ENCODE measurements around the gene PDGFRA.

PDGFRA gene

DNA sequence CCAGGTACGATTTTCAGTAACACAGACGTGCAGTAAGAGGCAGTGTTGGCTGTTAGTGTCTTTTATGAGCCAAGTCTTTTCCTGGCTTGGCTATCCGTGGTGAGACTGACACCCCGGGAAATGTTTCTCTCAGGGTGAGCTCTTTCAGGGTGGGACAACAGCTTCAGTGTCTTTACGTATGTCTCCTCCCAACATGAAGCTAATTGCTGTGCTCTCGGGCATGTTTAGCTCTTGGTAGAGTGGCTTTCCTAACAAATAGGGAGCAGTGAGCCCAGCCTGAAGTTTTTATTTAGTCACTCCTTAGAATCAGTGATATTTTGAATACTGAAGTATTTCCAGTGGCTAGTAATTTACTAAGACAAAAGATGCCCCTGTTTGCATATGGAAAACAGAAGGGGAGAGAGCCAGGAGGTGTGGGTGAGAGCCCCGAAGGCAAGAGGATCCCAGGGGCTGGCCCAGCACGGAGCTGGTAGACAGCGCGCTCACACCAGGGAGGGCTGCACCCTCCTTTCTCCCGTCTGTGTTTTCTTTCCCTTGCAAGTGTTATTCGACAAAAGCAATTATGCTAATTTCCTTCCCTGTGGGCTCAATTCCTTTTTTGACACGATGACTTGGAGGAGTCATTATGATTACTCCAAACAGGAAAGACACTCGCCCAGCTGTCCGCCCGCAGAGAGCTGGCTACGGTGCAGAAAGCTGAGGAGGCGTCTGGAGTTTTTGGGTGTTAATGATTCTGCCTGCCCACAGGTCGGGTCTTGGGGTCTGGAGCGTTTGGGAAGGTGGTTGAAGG lies 47.7 kb downstream of the PDGFRA start:
- DNase-seq (ENCODE audit: extremely low spot score), result no peak
- ChIA-PET CTCF (no interaction called here), POLR2A (no interaction called here)
- no peak for TF ChIP-seq FOXK2 (IDR thresholded peaks at IDR 0.05)
- TF ChIP-seq L3MBTL2 (conservative IDR thresholded peaks at IDR 0.05), result no peak
- TF ChIP-seq SP1 (IDR thresholded peaks at IDR 0.05), result no peak

DNA sequence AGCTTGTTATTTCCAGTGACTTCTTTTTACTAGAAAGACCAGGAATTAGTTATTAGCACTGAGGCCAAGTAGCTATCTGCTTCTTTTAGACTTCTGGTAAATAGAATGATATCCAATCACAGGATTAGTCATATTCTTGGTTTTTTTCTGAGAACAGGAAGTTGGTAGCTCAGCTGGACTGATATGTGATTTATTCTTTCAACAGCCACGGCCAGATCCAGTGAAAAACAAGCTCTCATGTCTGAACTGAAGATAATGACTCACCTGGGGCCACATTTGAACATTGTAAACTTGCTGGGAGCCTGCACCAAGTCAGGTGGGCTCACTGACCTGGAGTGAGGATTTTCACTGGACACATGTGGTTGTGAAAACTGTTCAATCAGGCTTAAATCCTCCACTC lies 48.6 kb downstream of the PDGFRA start:
- ChIA-PET POLR2A (no interaction called here), CTCF (no interaction called here)
- no peak for DNase-seq (ENCODE audit: extremely low spot score)
- TF ChIP-seq ELF4 (IDR thresholded peaks at IDR 0.05), result no peak
- TF ChIP-seq FOXM1 (IDR thresholded peaks at IDR 0.05; ENCODE audit: borderline replicate concordance), result no peak
- no peak for TF ChIP-seq NFRKB (IDR thresholded peaks at IDR 0.05)
- no peak for TF ChIP-seq FOXK2 (IDR thresholded peaks at IDR 0.05)
- TF ChIP-seq L3MBTL2 (conservative IDR thresholded peaks at IDR 0.05), result no peak
- TF ChIP-seq HDGF (IDR thresholded peaks at IDR 0.05; ENCODE audit: borderline replicate concordance), result no peak
- no peak for TF ChIP-seq BHLHE40 (IDR thresholded peaks at IDR 0.05; ENCODE audit: borderline replicate concordance)
- TF ChIP-seq ZNF384 (IDR thresholded peaks at IDR 0.05), result no peak
- TF ChIP-seq, protein P1, sequence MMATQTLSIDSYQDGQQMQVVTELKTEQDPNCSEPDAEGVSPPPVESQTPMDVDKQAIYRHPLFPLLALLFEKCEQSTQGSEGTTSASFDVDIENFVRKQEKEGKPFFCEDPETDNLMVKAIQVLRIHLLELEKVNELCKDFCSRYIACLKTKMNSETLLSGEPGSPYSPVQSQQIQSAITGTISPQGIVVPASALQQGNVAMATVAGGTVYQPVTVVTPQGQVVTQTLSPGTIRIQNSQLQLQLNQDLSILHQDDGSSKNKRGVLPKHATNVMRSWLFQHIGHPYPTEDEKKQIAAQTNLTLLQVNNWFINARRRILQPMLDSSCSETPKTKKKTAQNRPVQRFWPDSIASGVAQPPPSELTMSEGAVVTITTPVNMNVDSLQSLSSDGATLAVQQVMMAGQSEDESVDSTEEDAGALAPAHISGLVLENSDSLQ (IDR thresholded peaks at IDR 0.05), result no peak
- no peak for TF ChIP-seq CTBP1 (IDR thresholded peaks at IDR 0.05; ENCODE audit: borderline replicate concordance)
- TF ChIP-seq ARNT (IDR thresholded peaks at IDR 0.05), result no peak

DNA sequence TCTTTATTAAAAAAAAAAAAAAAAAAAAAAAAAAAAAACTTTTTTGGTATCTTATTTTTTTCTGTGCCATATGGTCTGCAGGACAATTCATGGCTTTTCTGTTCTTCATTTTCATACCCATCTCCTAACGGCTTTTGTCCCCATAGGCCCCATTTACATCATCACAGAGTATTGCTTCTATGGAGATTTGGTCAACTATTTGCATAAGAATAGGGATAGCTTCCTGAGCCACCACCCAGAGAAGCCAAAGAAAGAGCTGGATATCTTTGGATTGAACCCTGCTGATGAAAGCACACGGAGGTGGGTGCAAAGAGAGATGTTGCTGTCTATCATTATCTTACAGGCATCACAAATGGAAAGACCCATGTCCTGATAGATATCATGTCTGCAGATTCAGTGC lies 49.1 kb downstream of the PDGFRA start:
- ChIA-PET POLR2A (no interaction called here), CTCF (no interaction called here)
- no peak for TF ChIP-seq FOXM1 (IDR thresholded peaks at IDR 0.05; ENCODE audit: borderline replicate concordance)
- TF ChIP-seq ELF4 (IDR thresholded peaks at IDR 0.05), result no peak
- TF ChIP-seq TARDBP (IDR thresholded peaks at IDR 0.05), result no peak
- no peak for TF ChIP-seq FOXK2 (IDR thresholded peaks at IDR 0.05)
- TF ChIP-seq L3MBTL2 (conservative IDR thresholded peaks at IDR 0.05), result no peak
- no peak for TF ChIP-seq BHLHE40 (IDR thresholded peaks at IDR 0.05; ENCODE audit: borderline replicate concordance)
- TF ChIP-seq SP1 (IDR thresholded peaks at IDR 0.05), result no peak
- no peak for TF ChIP-seq ZNF384 (IDR thresholded peaks at IDR 0.05)
- no peak for TF ChIP-seq CTBP1 (IDR thresholded peaks at IDR 0.05; ENCODE audit: borderline replicate concordance)
- TF ChIP-seq LEF1 (IDR thresholded peaks at IDR 0.05; ENCODE audit: borderline replicate concordance), result no peak
- DNase-seq (ENCODE audit: extremely low spot score), result no peak

DNA sequence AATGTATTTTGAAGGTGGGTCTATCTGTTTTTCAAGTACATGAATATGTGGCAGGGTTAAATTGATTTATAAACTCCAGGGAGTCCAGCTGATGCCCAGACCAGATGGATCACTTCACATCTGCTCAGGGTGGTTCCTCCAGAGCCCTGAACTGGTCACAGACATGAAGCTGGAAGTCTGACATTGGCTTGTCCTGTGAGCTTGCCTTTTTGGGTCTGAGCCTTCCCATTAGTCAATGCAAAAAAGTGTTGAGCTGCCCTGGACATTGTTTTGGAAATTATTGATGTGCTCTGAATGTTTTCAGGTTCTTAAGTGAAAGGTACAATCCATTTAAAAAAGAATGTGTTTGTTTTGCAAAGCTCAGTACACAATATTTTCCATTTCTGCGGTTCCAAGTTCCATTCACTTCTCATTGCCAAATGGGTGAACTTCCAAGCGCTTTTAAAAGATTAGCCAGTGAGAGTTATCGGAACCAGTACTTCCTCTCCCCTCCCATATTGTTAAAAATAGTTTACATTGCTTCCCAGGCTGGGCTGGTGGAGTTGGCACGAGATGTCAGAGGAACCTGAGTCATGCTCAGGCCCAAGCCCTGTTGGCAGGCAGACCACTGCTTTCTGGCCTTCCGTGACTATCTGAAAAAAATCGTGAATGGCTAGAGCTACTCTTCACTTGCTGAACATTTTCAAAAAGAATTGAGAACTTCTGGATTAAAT lies 52.1 kb downstream of the PDGFRA start:
- TF ChIP-seq TARDBP (IDR thresholded peaks at IDR 0.05), result no peak
- no peak for DNase-seq (ENCODE audit: extremely low spot score)
- POLR2A ChIA-PET, result no interaction called here
- CTCF ChIA-PET, result no interaction called here

DNA sequence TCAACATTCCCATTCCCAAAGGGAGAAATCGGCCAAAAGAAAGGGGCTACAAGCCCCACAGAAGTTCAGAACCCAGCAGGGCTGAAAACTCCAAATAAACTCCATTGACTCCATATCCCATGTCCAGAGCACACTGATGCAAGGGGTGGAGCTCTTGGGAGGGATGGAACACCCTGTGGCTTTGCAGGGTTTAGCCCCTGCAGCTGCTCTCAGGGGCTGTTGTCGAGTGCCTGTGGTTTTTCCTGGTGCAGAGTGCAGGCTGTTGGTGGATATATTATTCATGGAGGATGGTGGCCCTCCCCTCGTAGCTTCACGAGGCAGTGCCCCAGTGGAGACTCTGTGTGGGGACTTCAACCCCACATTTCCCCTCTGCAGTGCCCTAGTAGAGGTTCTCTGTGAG lies 53.7 kb downstream of the PDGFRA start:
- no peak for TF ChIP-seq TARDBP (IDR thresholded peaks at IDR 0.05)
- no peak for TF ChIP-seq L3MBTL2 (conservative IDR thresholded peaks at IDR 0.05)
- TF ChIP-seq FOXA1 (IDR thresholded peaks at IDR 0.05), result no peak
- no peak for TF ChIP-seq ZNF384 (IDR thresholded peaks at IDR 0.05)
- no peak for TF ChIP-seq NFRKB (IDR thresholded peaks at IDR 0.05)
- no peak for TF ChIP-seq BHLHE40 (IDR thresholded peaks at IDR 0.05; ENCODE audit: borderline replicate concordance)
- no peak for TF ChIP-seq HDGF (IDR thresholded peaks at IDR 0.05; ENCODE audit: borderline replicate concordance)
- no peak for TF ChIP-seq LEF1 (IDR thresholded peaks at IDR 0.05; ENCODE audit: borderline replicate concordance)
- no peak for TF ChIP-seq FOXK2 (IDR thresholded peaks at IDR 0.05)
- no peak for TF ChIP-seq ARNT (IDR thresholded peaks at IDR 0.05)
- no peak for TF ChIP-seq SP1 (IDR thresholded peaks at IDR 0.05)
- no peak for TF ChIP-seq SUZ12 (IDR thresholded peaks at IDR 0.05)
- DNase-seq (ENCODE audit: extremely low spot score), result no peak
- CTCF ChIA-PET, result no interaction called here
- POLR2A ChIA-PET, result no interaction called here

DNA sequence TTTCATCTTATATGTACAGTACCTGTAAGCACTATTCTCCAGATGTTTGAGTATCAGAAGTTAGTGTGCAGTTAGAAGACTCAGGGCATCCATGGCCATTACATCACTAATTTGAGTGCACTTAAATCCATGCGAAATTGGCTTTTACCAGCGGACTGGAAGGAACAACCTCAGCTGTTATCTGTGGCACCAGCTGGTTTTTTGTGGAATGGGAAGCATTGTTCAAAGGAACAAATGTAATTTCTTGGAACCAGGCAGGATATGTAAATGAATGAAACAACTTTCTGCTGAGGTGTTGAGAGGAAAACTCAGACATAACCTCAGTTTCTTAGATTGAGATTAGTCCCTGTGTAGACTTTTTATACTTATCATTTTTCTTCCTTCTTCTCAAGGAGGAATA lies 60.2 kb downstream of the PDGFRA start:
- ChIA-PET CTCF (no interaction called here), POLR2A (no interaction called here)
- DNase-seq (ENCODE audit: extremely low spot score), result no peak
- TF ChIP-seq TARDBP (IDR thresholded peaks at IDR 0.05) (no peak), SP1 (IDR thresholded peaks at IDR 0.05) (no peak), ELF4 (IDR thresholded peaks at IDR 0.05) (no peak), SUZ12 (IDR thresholded peaks at IDR 0.05) (no peak), NFRKB (IDR thresholded peaks at IDR 0.05) (no peak), FOXM1 (IDR thresholded peaks at IDR 0.05; ENCODE audit: borderline replicate concordance) (no peak), HDGF (IDR thresholded peaks at IDR 0.05; ENCODE audit: borderline replicate concordance) (no peak), FOXK2 (IDR thresholded peaks at IDR 0.05) (no peak), BHLHE40 (IDR thresholded peaks at IDR 0.05; ENCODE audit: borderline replicate concordance) (no peak), CTBP1 (IDR thresholded peaks at IDR 0.05; ENCODE audit: borderline replicate concordance) (no peak), LEF1 (IDR thresholded peaks at IDR 0.05; ENCODE audit: borderline replicate concordance) (no peak)
- TF ChIP-seq, protein P1 (IDR thresholded peaks at IDR 0.05), result no peak

DNA sequence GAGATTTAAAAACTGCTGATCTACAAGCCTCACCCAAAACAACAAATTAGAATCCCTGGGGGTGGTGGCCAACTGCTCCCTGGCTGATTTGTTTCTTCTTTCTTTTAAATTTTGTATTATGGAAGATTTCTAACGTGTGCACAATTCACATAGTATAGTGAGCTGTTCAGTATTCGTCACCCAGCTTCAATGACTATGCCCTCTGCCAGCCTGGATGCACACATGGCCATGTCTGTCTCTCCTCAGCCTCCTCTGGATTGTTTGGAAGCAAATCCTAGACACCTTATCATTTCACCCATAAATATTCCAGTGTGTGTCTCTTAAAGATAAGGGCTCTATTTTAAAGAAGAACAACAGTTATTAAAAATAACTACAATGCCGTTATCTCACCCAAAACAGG lies 61.9 kb downstream of the PDGFRA start:
- no peak for DNase-seq (ENCODE audit: extremely low spot score)
- ChIA-PET CTCF (no interaction called here), POLR2A (no interaction called here)
- no peak for TF ChIP-seq L3MBTL2 (conservative IDR thresholded peaks at IDR 0.05)
- TF ChIP-seq NFRKB (IDR thresholded peaks at IDR 0.05), result no peak
- no peak for TF ChIP-seq FOXA1 (IDR thresholded peaks at IDR 0.05)
- TF ChIP-seq LEF1 (IDR thresholded peaks at IDR 0.05; ENCODE audit: borderline replicate concordance), result no peak
- TF ChIP-seq FOXK2 (IDR thresholded peaks at IDR 0.05), result no peak
- TF ChIP-seq HDGF (IDR thresholded peaks at IDR 0.05; ENCODE audit: borderline replicate concordance), result no peak
- TF ChIP-seq ELF4 (IDR thresholded peaks at IDR 0.05), result no peak
